Trophoblast cell (in vitro differentiated cells and primary cell): ENCODE measurements around the gene PEDS1.

Experiments
- DNase-seq, 2 donors: peaks; one replicate each; pipeline ENCODE4 v3.0.0-alpha.2; 2016
- H2AFZ ChIP-seq: 2 replicates; pipeline ENCODE4 v1.6.1; 2013; ENCODE audit warnings: low read length, moderate library complexity, mild to moderate bottlenecking; ENCODE audit not compliant: insufficient read depth, poor library complexity
- H2AK5ac ChIP-seq: 2 replicates; pipeline ENCODE4 v1.6.1; 2013; ENCODE audit warnings: mild to moderate bottlenecking, low read length
- H2BK120ac ChIP-seq: 2 replicates; pipeline ENCODE4 v1.6.1; 2013; ENCODE audit warnings: low read length, mild to moderate bottlenecking, moderate library complexity; ENCODE audit not compliant: insufficient read depth, poor library complexity
- H2BK12ac ChIP-seq: 2 replicates; pipeline ENCODE4 v1.6.1; 2013; ENCODE audit warnings: mild to moderate bottlenecking, low read length, moderate library complexity
- H2BK5ac ChIP-seq: 2 replicates; pipeline ENCODE4 v1.6.1; 2013; ENCODE audit warnings: low read length, low read depth, moderate library complexity, mild to moderate bottlenecking; ENCODE audit not compliant: poor library complexity
- H3K14ac ChIP-seq: 2 replicates; pipeline ENCODE4 v1.6.1; 2013; ENCODE audit warnings: mild to moderate bottlenecking, low read length
- H3K18ac ChIP-seq: 2 replicates; pipeline ENCODE4 v1.6.1; 2013; ENCODE audit warnings: mild to moderate bottlenecking, low read length
- H3K23ac ChIP-seq: 2 replicates; pipeline ENCODE4 v1.6.1; 2013; ENCODE audit warnings: low read length
- H3K27ac ChIP-seq: 2 replicates; pipeline ENCODE4 v1.5.1; 2013; ENCODE audit warnings: low read depth, mild to moderate bottlenecking, inconsistent platforms, low read length, moderate library complexity
- H3K27me3 ChIP-seq: 2 replicates; pipeline ENCODE4 v1.6.1; 2013; ENCODE audit warnings: inconsistent platforms, mild to moderate bottlenecking, low read length, moderate library complexity; ENCODE audit not compliant: insufficient read depth
- H3K36me3 ChIP-seq, 2 experiments: 1 replicate in 1 of 2; 2 replicates in 1 of 2; pipeline ENCODE4 v1.6.1; 2013; ENCODE audit warnings: low read length in 2 of 2, mild to moderate bottlenecking in 2 of 2, moderate library complexity in 1 of 2; ENCODE audit not compliant: insufficient read depth in 2 of 2, control insufficient read depth in 1 of 2
- H3K4ac ChIP-seq: 2 replicates; pipeline ENCODE4 v1.6.1; 2013; ENCODE audit warnings: low read depth, mild to moderate bottlenecking, low read length, moderate library complexity
- H3K4me1 ChIP-seq, 2 experiments: 1 replicate in 1 of 2; 2 replicates in 1 of 2; pipeline ENCODE4 v1.6.1; 2013; ENCODE audit warnings: low read length in 2 of 2, mild to moderate bottlenecking in 2 of 2, moderate library complexity in 1 of 2; ENCODE audit not compliant: insufficient read depth in 2 of 2, control insufficient read depth in 1 of 2
- H3K4me2 ChIP-seq: 2 replicates; pipeline ENCODE4 v1.6.1; 2013; ENCODE audit warnings: inconsistent platforms, mild to moderate bottlenecking, low read length, moderate library complexity
- H3K4me3 ChIP-seq: 2 replicates; pipeline ENCODE4 v1.5.1; 2013; ENCODE audit warnings: mild to moderate bottlenecking, low read depth, low read length, inconsistent platforms
- H3K79me1 ChIP-seq: one replicate; pipeline ENCODE4 v1.6.1; 2013; ENCODE audit warnings: low read length
- H3K79me2 ChIP-seq: 2 replicates; pipeline ENCODE4 v1.6.1; 2013; ENCODE audit warnings: low read length, mild to moderate bottlenecking; ENCODE audit not compliant: control insufficient read depth, insufficient read depth, poor library complexity
- H3K9ac ChIP-seq: 2 replicates; pipeline ENCODE4 v1.6.1; 2013; ENCODE audit warnings: mild to moderate bottlenecking, low read length
- H3K9me3 ChIP-seq: 2 replicates; pipeline ENCODE4 v1.6.1; 2013; ENCODE audit warnings: low read depth, mild to moderate bottlenecking, control low read depth, inconsistent platforms, low read length; ENCODE audit not compliant: insufficient read depth
- H4K12ac ChIP-seq: 2 replicates; pipeline ENCODE4 v1.6.1; 2013; ENCODE audit warnings: low read depth, mild to moderate bottlenecking, low read length, moderate library complexity
- H4K8ac ChIP-seq: 2 replicates; pipeline ENCODE4 v1.6.1; 2013; ENCODE audit warnings: low read depth, mild to moderate bottlenecking, low read length, moderate library complexity
- H4K91ac ChIP-seq: one replicate; pipeline ENCODE4 v1.6.1; 2013; ENCODE audit warnings: low read depth, mild to moderate bottlenecking, low read length, moderate library complexity
- WGBS: extraction: QIAGEN DNeasy Blood & Tissue Kit; methylation state at CpG from one replicate; pipeline ENCODE4 v1.1.7; 2013; ENCODE audit warnings: missing lambda C conversion rate; ENCODE audit not compliant: insufficient read length, insufficient coverage; ENCODE audit errors: extremely low coverage; 5-methylcytosine and 5-hydroxymethylcytosine counted together

PEDS1 gene

DNA sequence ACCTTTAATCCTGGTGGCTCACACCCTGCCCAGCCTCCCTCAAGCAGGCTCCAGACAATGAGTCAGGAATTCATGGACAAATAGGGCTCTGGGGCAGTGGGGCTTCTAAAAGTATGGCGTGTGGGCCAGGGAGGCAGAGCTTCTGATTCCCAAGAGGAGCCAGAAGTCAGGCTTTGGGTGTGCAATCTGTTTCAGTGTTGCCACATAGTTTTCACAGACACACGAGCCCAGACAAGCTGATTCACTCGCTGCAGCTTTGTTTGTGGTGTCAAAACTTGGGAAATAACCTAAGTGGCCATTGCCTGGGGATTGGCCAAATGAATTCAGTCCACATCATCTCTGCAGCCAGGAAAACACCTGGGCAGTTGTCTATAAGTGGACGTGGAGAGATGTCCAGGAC is 9.2 kb downstream of the PEDS1 start:
- Histone ChIP-seq H3K9ac (no peak overlapping the region), H3K4ac (peak overlapping the region; percentile 41), H4K91ac (no peak overlapping the region), H3K4me3 (no peak overlapping the region), H4K12ac (no peak overlapping the region), H2BK12ac (no peak overlapping the region), H3K4me2 (no peak overlapping the region), H2BK120ac (no peak overlapping the region), H3K23ac (no peak overlapping the region), H3K14ac (no peak overlapping the region), H2AK5ac (no peak overlapping the region), H3K18ac (no peak overlapping the region), H3K27ac (peak overlapping the region; percentile 57), H4K8ac (no peak overlapping the region), H3K36me3 (peaks cover 70 to 74% of the 10 kb centered on the region in 2 experiments), H2AFZ (no peak overlapping the region), H3K27me3 (no peaks in the 10 kb centered on the region), H3K79me2 (peaks cover 42% of the 10 kb centered on the region), H3K79me1 (peaks cover 2% of the 10 kb centered on the region), H2BK5ac (no peak overlapping the region), H3K9me3 (peaks cover 2% of the 10 kb centered on the region), H3K4me1 (peaks cover 40 to 48% of the 10 kb centered on the region in 2 experiments)
- WGBS: no CpG with 5 or more reads among the region's 4 CpGs
- peak; percentile 85 to 93 for DNase-seq

DNA sequence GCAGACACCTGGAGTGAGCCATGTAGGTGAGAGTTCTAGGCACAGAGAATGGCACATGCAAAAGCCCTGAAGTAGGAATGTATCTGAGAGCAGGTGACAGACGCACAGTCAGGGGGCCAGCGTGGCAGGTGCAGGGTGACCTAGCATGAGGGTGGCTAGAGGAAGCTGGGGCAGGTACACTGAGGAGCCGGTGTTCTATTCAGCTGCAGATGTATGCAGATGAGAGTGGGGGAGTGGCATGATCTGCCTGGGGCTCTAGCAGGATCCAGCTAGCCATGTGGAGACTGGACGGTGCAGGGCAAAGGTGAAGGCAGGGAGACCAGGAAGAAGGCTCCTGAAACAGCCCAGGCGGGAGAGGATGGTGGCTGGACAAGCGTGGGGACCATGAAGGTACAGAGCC is 10.7 kb downstream of the PEDS1 start:
- DNase-seq: peak; percentile 70
- H2AK5ac ChIP-seq: no peak overlapping the region
- no peak overlapping the region for H2BK12ac ChIP-seq
- no CpG with 5 or more reads among the region's 6 CpGs for WGBS
- H3K79me1 ChIP-seq: peaks cover 5% of the 10 kb centered on the region
- H3K4me2 ChIP-seq: no peak overlapping the region
- H3K9ac ChIP-seq: no peak overlapping the region
- no peak overlapping the region for H3K27ac ChIP-seq
- H3K4ac ChIP-seq: no peak overlapping the region
- H3K23ac ChIP-seq: no peak overlapping the region
- H2BK5ac ChIP-seq: no peak overlapping the region
- H2BK120ac ChIP-seq: no peak overlapping the region
- peaks cover 35% of the 10 kb centered on the region for H3K79me2 ChIP-seq
- H3K4me1 ChIP-seq: peaks cover 41 to 52% of the 10 kb centered on the region in 2 experiments
- no peak overlapping the region for H3K18ac ChIP-seq
- H3K9me3 ChIP-seq: peaks cover 2% of the 10 kb centered on the region
- H4K12ac ChIP-seq: no peak overlapping the region
- H3K27me3 ChIP-seq: no peaks in the 10 kb centered on the region
- H3K36me3 ChIP-seq: peaks cover 67 to 71% of the 10 kb centered on the region in 2 experiments
- no peak overlapping the region for H2AFZ ChIP-seq
- no peak overlapping the region for H3K4me3 ChIP-seq
- H4K91ac ChIP-seq: no peak overlapping the region
- no peak overlapping the region for H3K14ac ChIP-seq
- no peak overlapping the region for H4K8ac ChIP-seq

DNA sequence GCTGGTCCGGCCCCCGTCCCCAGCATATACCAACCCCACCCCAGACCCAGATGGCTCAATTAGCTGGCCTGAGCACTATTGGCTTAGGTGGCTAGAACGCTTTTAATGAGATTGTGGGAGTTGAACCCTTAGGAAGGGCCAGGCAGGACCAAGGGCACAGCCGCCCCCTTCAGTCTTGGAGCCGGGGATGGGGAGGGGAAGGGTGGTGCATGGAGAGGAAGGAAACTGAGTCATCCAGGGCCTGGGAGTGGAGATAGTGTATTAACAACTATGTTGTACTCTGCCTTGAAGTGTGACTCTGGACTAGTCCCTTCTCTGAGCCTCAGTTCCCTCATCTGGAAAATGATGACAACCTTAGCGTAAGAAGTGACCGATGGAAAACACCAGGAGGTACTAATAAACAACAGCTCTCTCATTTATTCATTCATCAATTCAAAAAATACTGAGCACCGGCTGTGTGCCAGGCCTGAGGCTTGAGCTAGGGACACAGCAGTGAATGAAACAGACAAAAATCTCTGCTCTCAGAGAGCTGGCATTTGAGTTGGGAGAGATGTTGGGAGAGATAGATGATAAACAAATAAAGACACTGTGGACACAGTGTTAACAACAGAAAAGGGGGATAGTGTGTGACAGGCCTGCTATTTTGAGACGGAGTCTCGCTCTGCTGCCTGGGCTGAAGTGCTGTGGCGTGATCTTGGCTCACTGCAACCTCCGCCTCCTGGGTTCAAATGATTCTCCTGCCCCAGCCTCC is 11.5 kb downstream of the PEDS1 start:
- Histone ChIP-seq H3K4me3 (no peak overlapping the region), H3K27ac (no peak overlapping the region), H2AFZ (no peak overlapping the region), H3K9ac (no peak overlapping the region), H3K9me3 (peaks cover 2% of the 10 kb centered on the region), H4K12ac (no peak overlapping the region), H3K4me2 (no peak overlapping the region), H2BK5ac (no peak overlapping the region), H3K4ac (peak overlapping the region; percentile 47), H3K4me1 (peaks cover 35 to 49% of the 10 kb centered on the region in 2 experiments), H4K8ac (no peak overlapping the region), H3K18ac (no peak overlapping the region), H3K36me3 (peaks cover 69 to 71% of the 10 kb centered on the region in 2 experiments), H2BK12ac (no peak overlapping the region), H3K79me1 (peaks cover 5% of the 10 kb centered on the region), H3K79me2 (peaks cover 30% of the 10 kb centered on the region), H3K27me3 (no peaks in the 10 kb centered on the region), H4K91ac (no peak overlapping the region), H3K14ac (no peak overlapping the region), H3K23ac (no peak overlapping the region), H2BK120ac (no peak overlapping the region), H2AK5ac (no peak overlapping the region)
- no CpG with 5 or more reads among the region's 12 CpGs for WGBS
- no peak for DNase-seq

DNA sequence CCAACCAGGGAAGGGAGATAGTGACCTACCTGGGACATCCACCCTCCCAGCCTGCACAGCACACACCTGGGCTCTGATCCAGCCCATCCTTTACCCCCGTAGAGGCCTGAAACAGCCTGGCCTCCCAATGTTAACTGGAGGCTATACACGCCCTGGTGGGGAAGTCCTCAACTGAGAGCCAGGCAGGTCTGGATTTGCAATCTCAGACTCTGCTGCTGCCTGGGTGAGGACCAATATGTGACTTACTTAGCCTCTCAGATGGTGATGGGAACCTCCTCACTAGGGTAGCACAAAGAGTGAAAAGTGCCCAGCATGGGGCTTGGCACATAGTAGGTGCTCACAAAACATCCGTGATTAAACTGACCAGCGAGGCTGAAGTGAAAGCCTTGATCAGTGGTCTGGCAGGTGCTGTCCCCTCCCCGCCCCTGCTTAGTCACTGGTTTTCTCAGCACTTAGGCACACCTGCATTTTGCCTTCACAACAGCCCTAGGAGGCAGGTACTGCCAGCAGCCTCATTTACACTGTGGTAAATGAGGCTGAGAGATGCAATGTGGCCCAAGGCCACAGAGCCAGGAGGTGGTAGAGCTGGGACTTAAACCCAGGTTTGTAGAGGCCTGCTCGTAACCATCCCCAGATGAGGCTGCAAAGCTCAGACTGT is 12.4 kb downstream of the PEDS1 start:
- Histone ChIP-seq H3K4me1 (peaks cover 26 to 41% of the 10 kb centered on the region in 2 experiments), H3K79me1 (peaks cover 5% of the 10 kb centered on the region), H4K8ac (no peak overlapping the region), H4K12ac (no peak overlapping the region), H3K18ac (no peak overlapping the region), H3K27ac (no peak overlapping the region), H3K27me3 (no peaks in the 10 kb centered on the region), H4K91ac (no peak overlapping the region), H2BK120ac (no peak overlapping the region), H3K9me3 (peaks cover 2% of the 10 kb centered on the region), H3K79me2 (peaks cover 22% of the 10 kb centered on the region), H3K4me2 (no peak overlapping the region), H3K4me3 (no peak overlapping the region), H3K4ac (peak overlapping the region; percentile 59), H3K36me3 (peaks cover 67 to 68% of the 10 kb centered on the region in 2 experiments), H3K9ac (no peak overlapping the region), H2BK5ac (no peak overlapping the region), H3K14ac (no peak overlapping the region), H2AK5ac (no peak overlapping the region), H3K23ac (no peak overlapping the region), H2AFZ (no peak overlapping the region), H2BK12ac (no peak overlapping the region)
- DNase-seq: no peak
- WGBS: no CpG with 5 or more reads among the region's 6 CpGs
